Upper lobe of left lung (tissue), 6 donors: ENCODE measurements around the gene POPDC2. TPM values are rescaled to one million over a fixed set of nuclear protein-coding genes. Genes with fewer than 3 reads are reported as not detected.
A peak's percentile ranks its signal among the peaks of the same experiment; 100 is the strongest.
"Not testable (repeated sequence)": the region's sequence is repeated elsewhere in the genome, so short reads cannot be mapped to it uniquely, and the experiment has no call there.

Experiments used
- ATAC-seq, 2 donors: fragments of 200-7000 bp; cut with Tn5 transposase; one replicate each; pipeline ENCODE4 v1.9.1; 2022; ENCODE audit warnings: mild to moderate bottlenecking in 2 of 2, moderate library complexity in 2 of 2; ENCODE audit not compliant: low FRiP score in 2 of 2
- DNase-seq, 2 donors: peaks; one replicate each; pipeline ENCODE4 v3.0.0-alpha.2; 2019 to 2020
- H3K27ac ChIP-seq, 4 donors: fragments of 200-600 bp; sonication (generic); one replicate each; pipeline ENCODE4 v1.5.1; 2016 to 2019
- H3K27me3 ChIP-seq, 4 donors: fragments of 200-600 bp; sonication (generic); one replicate each; pipeline ENCODE4 v1.5.1; 2017 to 2019
- H3K36me3 ChIP-seq, 4 donors: fragments of 200-600 bp; sonication (generic); one replicate each; pipeline ENCODE4 v1.5.1; 2016 to 2019
- H3K4me1 ChIP-seq, 4 donors: fragments of 200-600 bp; sonication (generic); one replicate each; pipeline ENCODE4 v1.5.1; 2018 to 2019
- H3K4me3 ChIP-seq, 4 donors: fragments of 200-600 bp; sonication (generic); one replicate each; pipeline ENCODE4 v1.5.1; 2017 to 2019; ENCODE audit warnings: mild to moderate bottlenecking in 2 of 4, moderate library complexity in 1 of 4
- H3K9me3 ChIP-seq, 4 donors: fragments of 200-600 bp; sonication (generic); one replicate each; pipeline ENCODE4 v1.5.1; 2018 to 2019
- EP300 ChIP-seq, 4 donors: sonication (generic); formaldehyde crosslinking; IDR thresholded peaks; one replicate each; pipeline ENCODE4 v1.5.1; 2017; ENCODE audit warnings: antibody characterized with exemption in 4 of 4, control low read depth in 2 of 4
- POLR2A ChIP-seq, 4 donors: fragments of 450-650 bp; IDR thresholded peaks; one replicate each; pipeline ENCODE4 v1.5.1; 2016 to 2017; ENCODE audit warnings: antibody characterized with exemption in 4 of 4, mild to moderate bottlenecking in 2 of 4
- POLR2AphosphoS5 ChIP-seq, 2 donors: sonication (generic); formaldehyde crosslinking; IDR thresholded peaks; one replicate each; pipeline ENCODE4 v1.5.1; 2017; ENCODE audit warnings: antibody characterized with exemption in 2 of 2
- WGBS, 2 donors: methylation state at CpG; one replicate each; pipeline ENCODE4 v1.1.5; 2017 to 2018; 5-methylcytosine and 5-hydroxymethylcytosine counted together
- total RNA-seq, 6 donors: library from RNA; depleted of rRNA in 4 of 6; stranded (reverse); fragments of >200 nt in 4 of 6; gene quantifications; one replicate each; pipeline versions ENCODE4 v1.1.0 to v1.2.1, GENCODE V29; 2016 to 2021
- TF ChIP-seq, protein P1 (sequence below), 6 experiments: fragments of 450-650 bp in 4 of 6; fragments of 200-600 bp in 2 of 6; sonication (generic) in 2 of 6; IDR thresholded peaks; one replicate each; pipeline ENCODE4 v1.5.1; 2016 to 2019; ENCODE audit warnings: antibody characterized with exemption in 6 of 6
- donor health status: DM: no; HTN: no; CAD: no; lungs with moderate emphysema.
- donor health status: DM: no; HTN: yes; CAD: no; lungs with severe emphysema.

The POPDC2 gene
- total RNA-seq, 6 donors from 2014 or later, result 2.0 to 5.2 (median 2.2) TPM

DNA sequence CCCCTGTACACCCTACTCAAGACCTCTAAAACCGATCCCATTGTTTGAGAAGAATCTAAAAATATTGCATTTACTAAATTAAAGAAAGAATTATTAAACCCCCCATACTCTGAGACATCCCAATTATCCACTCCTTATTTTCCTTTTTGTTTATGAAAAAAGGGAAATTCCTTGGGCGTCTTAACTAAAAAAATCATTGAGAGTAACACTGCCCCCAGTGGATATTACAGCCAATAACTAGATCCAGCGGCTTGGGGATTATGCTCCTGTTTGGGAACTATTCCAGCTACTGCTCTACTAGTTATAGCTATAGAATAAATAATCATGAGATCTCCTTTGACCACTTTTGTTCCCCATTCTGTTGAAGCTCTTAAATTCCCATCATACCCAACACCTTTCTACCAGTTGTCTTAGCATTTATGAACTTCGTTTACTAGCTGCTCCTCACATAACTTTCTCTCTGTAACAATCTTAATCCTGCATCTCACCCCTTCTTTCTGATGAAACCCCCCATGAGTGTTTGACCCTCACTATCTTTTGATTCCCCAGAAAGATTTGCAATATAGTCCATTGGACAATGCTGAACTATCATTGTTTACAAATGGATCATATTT, 29.8 kb upstream of the POPDC2 start:
- DNase-seq, result no peak
- H3K36me3 ChIP-seq, result no peaks in the 10 kb centered on the region
- TF ChIP-seq EP300 (IDR thresholded peaks at IDR 0.05), result no peak
- no peak for TF ChIP-seq POLR2AphosphoS5 (IDR thresholded peaks at IDR 0.05)
- no peak for TF ChIP-seq POLR2A (IDR thresholded peaks at IDR 0.05)
- TF ChIP-seq, protein P1, sequence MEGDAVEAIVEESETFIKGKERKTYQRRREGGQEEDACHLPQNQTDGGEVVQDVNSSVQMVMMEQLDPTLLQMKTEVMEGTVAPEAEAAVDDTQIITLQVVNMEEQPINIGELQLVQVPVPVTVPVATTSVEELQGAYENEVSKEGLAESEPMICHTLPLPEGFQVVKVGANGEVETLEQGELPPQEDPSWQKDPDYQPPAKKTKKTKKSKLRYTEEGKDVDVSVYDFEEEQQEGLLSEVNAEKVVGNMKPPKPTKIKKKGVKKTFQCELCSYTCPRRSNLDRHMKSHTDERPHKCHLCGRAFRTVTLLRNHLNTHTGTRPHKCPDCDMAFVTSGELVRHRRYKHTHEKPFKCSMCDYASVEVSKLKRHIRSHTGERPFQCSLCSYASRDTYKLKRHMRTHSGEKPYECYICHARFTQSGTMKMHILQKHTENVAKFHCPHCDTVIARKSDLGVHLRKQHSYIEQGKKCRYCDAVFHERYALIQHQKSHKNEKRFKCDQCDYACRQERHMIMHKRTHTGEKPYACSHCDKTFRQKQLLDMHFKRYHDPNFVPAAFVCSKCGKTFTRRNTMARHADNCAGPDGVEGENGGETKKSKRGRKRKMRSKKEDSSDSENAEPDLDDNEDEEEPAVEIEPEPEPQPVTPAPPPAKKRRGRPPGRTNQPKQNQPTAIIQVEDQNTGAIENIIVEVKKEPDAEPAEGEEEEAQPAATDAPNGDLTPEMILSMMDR (IDR thresholded peaks at IDR 0.05), result peak in 5 of 6 experiments; percentile 37 to 48 (median 40)
- H3K4me1 ChIP-seq, result no peaks in the 10 kb centered on the region
- no peaks in the 10 kb centered on the region for H3K9me3 ChIP-seq
- no peak overlapping the region for H3K27ac ChIP-seq
- H3K27me3 ChIP-seq, result no peaks in the 10 kb centered on the region
- WGBS, 2 donors, result 49 to 53% methylated on average over 4 of the region's 4 CpGs
- ATAC-seq, result peak in 1 of 2 donors; percentile 52
- no peak overlapping the region for H3K4me3 ChIP-seq

DNA sequence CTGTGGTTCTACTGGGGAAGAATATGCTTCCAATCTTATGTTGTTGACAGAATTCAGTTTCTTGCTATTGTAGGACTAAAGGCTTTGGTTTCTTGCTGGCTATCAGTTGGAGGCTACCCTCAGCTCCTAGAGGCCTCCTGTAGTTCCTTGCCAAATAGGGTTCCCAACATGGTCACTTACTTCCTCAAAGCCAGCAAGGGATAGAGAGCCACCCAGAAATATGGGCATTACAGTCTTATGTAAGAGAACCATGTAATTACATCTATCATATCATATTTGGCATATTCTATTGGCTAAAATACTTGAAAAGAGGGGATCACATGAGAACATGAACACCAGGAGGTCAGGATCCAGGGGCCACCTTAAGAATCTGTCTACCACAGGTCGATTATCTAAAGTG, 23.0 kb upstream of the POPDC2 start:
- H3K27ac ChIP-seq, result no peak overlapping the region
- no peak for TF ChIP-seq EP300 (IDR thresholded peaks at IDR 0.05)
- no peak for TF ChIP-seq POLR2AphosphoS5 (IDR thresholded peaks at IDR 0.05)
- TF ChIP-seq, protein P1 (IDR thresholded peaks at IDR 0.05), result no peak
- no peaks in the 10 kb centered on the region for H3K27me3 ChIP-seq
- H3K36me3 ChIP-seq, result no peaks in the 10 kb centered on the region
- no peak for DNase-seq
- peaks cover 0 to 6% (median 0%) of the 10 kb centered on the region in 4 donors for H3K4me1 ChIP-seq
- ATAC-seq, result no peak
- 35 to 42% methylated on average over 1 of the region's 1 CpG for WGBS, 2 donors
- no peaks in the 10 kb centered on the region for H3K9me3 ChIP-seq
- no peak overlapping the region for H3K4me3 ChIP-seq

DNA sequence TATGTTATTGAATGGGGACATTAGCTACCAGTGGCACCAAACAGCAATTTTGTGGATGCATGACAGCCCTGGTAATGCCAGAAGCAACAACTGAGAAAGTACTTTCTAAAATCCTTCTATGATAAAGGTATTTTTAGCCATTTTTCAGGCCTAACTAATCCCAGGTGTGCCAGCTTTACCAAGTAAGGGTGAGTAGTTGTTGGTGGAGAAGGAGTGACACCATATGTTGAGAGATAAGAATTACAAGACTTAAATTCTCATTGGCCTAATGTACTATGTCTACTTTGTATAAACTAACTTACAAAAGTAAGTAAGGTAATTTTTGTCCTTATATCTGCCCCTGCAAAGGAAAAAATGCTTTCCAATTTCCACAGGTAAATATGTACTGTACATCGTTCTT, 20.9 kb upstream of the POPDC2 start:
- H3K27me3 ChIP-seq, result no peaks in the 10 kb centered on the region
- no peak overlapping the region for H3K4me3 ChIP-seq
- peaks cover 1 to 18% (median 8%) of the 10 kb centered on the region in 4 donors for H3K4me1 ChIP-seq
- H3K9me3 ChIP-seq, result no peaks in the 10 kb centered on the region
- no peak for ATAC-seq
- H3K27ac ChIP-seq, result no peak overlapping the region
- no peak for DNase-seq
- TF ChIP-seq POLR2AphosphoS5 (IDR thresholded peaks at IDR 0.05), result no peak
- TF ChIP-seq, protein P1 (IDR thresholded peaks at IDR 0.05), result peak in 5 of 6 experiments; percentile 21 to 50 (median 27)
- 66 to 71% methylated on average over 1 of the region's 1 CpG for WGBS, 2 donors
- no peaks in the 10 kb centered on the region for H3K36me3 ChIP-seq

- no peak for TF ChIP-seq POLR2A (IDR thresholded peaks at IDR 0.05)
- TF ChIP-seq POLR2AphosphoS5 (IDR thresholded peaks at IDR 0.05), result no peak
- TF ChIP-seq, protein P1 (IDR thresholded peaks at IDR 0.05), result no peak
- no peak for TF ChIP-seq EP300 (IDR thresholded peaks at IDR 0.05)
- no peak for DNase-seq
Observed at GRCh38 chr3:119679874-119680273, 19.5 kb upstream of the POPDC2 start.

GRCh38 chr3:119678209-119678608, 17.8 kb upstream of the POPDC2 start:
- Histone ChIP-seq H3K4me1 (peaks cover 14 to 29% (median 17%) of the 10 kb centered on the region in 4 donors), H3K36me3 (peaks cover 0 to 18% (median 12%) of the 10 kb centered on the region in 4 donors), H3K27ac (peak overlapping the region in 3 of 4 donors; percentile 91 to 94 (median 94))
- ATAC-seq, H3K27me3 ChIP-seq, H3K9me3 ChIP-seq, DNase-seq, H3K4me3 ChIP-seq: not testable (repeated sequence)
- 94 to 97% methylated on average over 10 of the region's 10 CpGs for WGBS, 2 donors

More at GRCh38 chr3:119679874-119680273, 19.5 kb upstream of the POPDC2 start:
- no peak for ATAC-seq
- peaks cover 14 to 29% (median 17%) of the 10 kb centered on the region in 4 donors for H3K4me1 ChIP-seq
- no peaks in the 10 kb centered on the region for H3K27me3 ChIP-seq
- H3K27ac ChIP-seq, result peak overlapping the region in 3 of 4 donors; percentile 35 to 61 (median 36)
- peaks cover 0 to 2% (median under 1%) of the 10 kb centered on the region in 4 donors for H3K36me3 ChIP-seq
- H3K9me3 ChIP-seq, result no peaks in the 10 kb centered on the region
- H3K4me3 ChIP-seq, result no peak overlapping the region
